Stomach (tissue), 4 donors: ENCODE measurements around the gene ULBP3.

Source experiments
- POLR2A ChIP-seq, 4 donors: fragments of 450-650 bp; IDR thresholded peaks; one replicate each; pipeline ENCODE4 v1.6.1; 2016; ENCODE audit warnings: antibody characterized with exemption in 4 of 4, control low read depth in 2 of 4, mild to moderate bottlenecking in 1 of 4, moderate library complexity in 1 of 4
- POLR2AphosphoS5 ChIP-seq, 3 donors: sonication (generic); formaldehyde crosslinking; IDR thresholded peaks; one replicate each; pipeline ENCODE4 v1.6.1; 2016; ENCODE audit warnings: antibody characterized with exemption in 3 of 3
- TF ChIP-seq, protein P1 (sequence below), 7 experiments: fragments of 450-650 bp in 4 of 7; fragments of 200-600 bp in 3 of 7; sonication (generic) in 3 of 7; IDR thresholded peaks; one replicate each; pipeline ENCODE4 v1.5.1; 2016 to 2019; ENCODE audit warnings: antibody characterized with exemption in 7 of 7, control low read depth in 2 of 7, mild to moderate bottlenecking in 1 of 7

GRCh38 chr6:150048099-150048498 is 20.8 kb downstream of the ULBP3 start:
- TF ChIP-seq POLR2AphosphoS5 (IDR thresholded peaks at IDR 0.05), result no peak
- TF ChIP-seq, protein P1, sequence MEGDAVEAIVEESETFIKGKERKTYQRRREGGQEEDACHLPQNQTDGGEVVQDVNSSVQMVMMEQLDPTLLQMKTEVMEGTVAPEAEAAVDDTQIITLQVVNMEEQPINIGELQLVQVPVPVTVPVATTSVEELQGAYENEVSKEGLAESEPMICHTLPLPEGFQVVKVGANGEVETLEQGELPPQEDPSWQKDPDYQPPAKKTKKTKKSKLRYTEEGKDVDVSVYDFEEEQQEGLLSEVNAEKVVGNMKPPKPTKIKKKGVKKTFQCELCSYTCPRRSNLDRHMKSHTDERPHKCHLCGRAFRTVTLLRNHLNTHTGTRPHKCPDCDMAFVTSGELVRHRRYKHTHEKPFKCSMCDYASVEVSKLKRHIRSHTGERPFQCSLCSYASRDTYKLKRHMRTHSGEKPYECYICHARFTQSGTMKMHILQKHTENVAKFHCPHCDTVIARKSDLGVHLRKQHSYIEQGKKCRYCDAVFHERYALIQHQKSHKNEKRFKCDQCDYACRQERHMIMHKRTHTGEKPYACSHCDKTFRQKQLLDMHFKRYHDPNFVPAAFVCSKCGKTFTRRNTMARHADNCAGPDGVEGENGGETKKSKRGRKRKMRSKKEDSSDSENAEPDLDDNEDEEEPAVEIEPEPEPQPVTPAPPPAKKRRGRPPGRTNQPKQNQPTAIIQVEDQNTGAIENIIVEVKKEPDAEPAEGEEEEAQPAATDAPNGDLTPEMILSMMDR (IDR thresholded peaks at IDR 0.05), result no peak
- no peak for TF ChIP-seq POLR2A (IDR thresholded peaks at IDR 0.05)
